RWPE2 (cell line): ENCODE results near the gene METTL26.

ENCODE experiments used
- ATAC-seq: fragments of 200-7000 bp; cut with Tn5 transposase; 3 replicates; pipeline ENCODE4 v1.9.1; 2021; ENCODE audit warnings: low read depth
- DNase-seq: peaks from one replicate; pipeline ENCODE4 v3.0.0-alpha.2; 2020; ENCODE audit warnings: low spot score
- H3K27ac ChIP-seq: fragments of 450-650 bp; 2 replicates; pipeline ENCODE4 v1.5.1; 2017; ENCODE audit warnings: mild to moderate bottlenecking; ENCODE audit not compliant: poor library complexity, severe bottlenecking
- H3K27me3 ChIP-seq: fragments of 250-450 bp; sonication (Bioruptor Pico); 2 replicates; pipeline ENCODE4 v1.5.1; 2021; ENCODE audit warnings: mild to moderate bottlenecking, moderate library complexity; ENCODE audit not compliant: insufficient read depth, poor library complexity, severe bottlenecking
- H3K36me3 ChIP-seq: fragments of 250-450 bp; sonication (Bioruptor Pico); 2 replicates; pipeline ENCODE4 v1.5.1; 2020; ENCODE audit warnings: low read depth, mild to moderate bottlenecking, moderate library complexity
- H3K4me1 ChIP-seq: fragments of 250-450 bp; sonication (Bioruptor Pico); 2 replicates; pipeline ENCODE4 v1.5.1; 2021; ENCODE audit warnings: mild to moderate bottlenecking, moderate library complexity; ENCODE audit not compliant: insufficient read depth, poor library complexity, severe bottlenecking
- H3K4me3 ChIP-seq: fragments of 250-450 bp; sonication (Bioruptor Pico); 2 replicates; pipeline ENCODE4 v1.5.1; 2021; ENCODE audit warnings: mild to moderate bottlenecking, moderate library complexity; ENCODE audit not compliant: severe bottlenecking
- H3K9me3 ChIP-seq: fragments of 250-450 bp; sonication (Bioruptor Pico); 2 replicates; pipeline ENCODE4 v1.5.1; 2021; ENCODE audit warnings: mild to moderate bottlenecking, moderate library complexity; ENCODE audit not compliant: severe bottlenecking
- CTCF ChIP-seq: fragments of 450-650 bp; IDR thresholded peaks from one replicate; pipeline ENCODE4 v1.5.1; 2017; ENCODE audit warnings: mild to moderate bottlenecking, moderate library complexity; ENCODE audit not compliant: poor library complexity, severe bottlenecking

METTL26 gene

GRCh38 chr16:625977-626765 lies 9.9 kb downstream of the METTL26 start:
- H3K27ac ChIP-seq, result peak overlapping the region; percentile 23
- no peaks in the 10 kb centered on the region for H3K27me3 ChIP-seq
- H3K4me3 ChIP-seq, result no peak overlapping the region
- H3K9me3 ChIP-seq, result no peaks in the 10 kb centered on the region
- ATAC-seq, result no peak
- peak; percentile 47 for DNase-seq
- H3K4me1 ChIP-seq, result peaks cover 27% of the 10 kb centered on the region
- TF ChIP-seq CTCF, result no peak
- peaks cover 10% of the 10 kb centered on the region for H3K36me3 ChIP-seq

- no peak for TF ChIP-seq CTCF
- Histone ChIP-seq H3K27ac (no peak overlapping the region), H3K9me3 (no peaks in the 10 kb centered on the region), H3K27me3 (no peaks in the 10 kb centered on the region), H3K4me3 (no peak overlapping the region), H3K36me3 (peaks cover 10% of the 10 kb centered on the region), H3K4me1 (peaks cover 24% of the 10 kb centered on the region)
- DNase-seq, result peak; percentile 65
- ATAC-seq, result no peak
Measured at GRCh38 chr16:625117-625976, 10.8 kb downstream of the METTL26 start.

GRCh38 chr16:624526-625070 lies 11.5 kb downstream of the METTL26 start:
- ATAC-seq, result no peak
- H3K9me3 ChIP-seq, result no peaks in the 10 kb centered on the region
- DNase-seq, result no peak
- no peak overlapping the region for H3K4me3 ChIP-seq
- no peaks in the 10 kb centered on the region for H3K27me3 ChIP-seq
- no peak for TF ChIP-seq CTCF
- peaks cover 24% of the 10 kb centered on the region for H3K4me1 ChIP-seq
- H3K36me3 ChIP-seq, result peaks cover 10% of the 10 kb centered on the region
- no peak overlapping the region for H3K27ac ChIP-seq

- DNase-seq, result no peak
- H3K4me3 ChIP-seq, result no peak overlapping the region
- no peaks in the 10 kb centered on the region for H3K27me3 ChIP-seq
- peaks cover 24% of the 10 kb centered on the region for H3K4me1 ChIP-seq
- H3K9me3 ChIP-seq, result no peaks in the 10 kb centered on the region
- no peak for TF ChIP-seq CTCF
- peaks cover 10% of the 10 kb centered on the region for H3K36me3 ChIP-seq
- peak overlapping the region; percentile 48 for H3K27ac ChIP-seq
- no peak for ATAC-seq
Measured at GRCh38 chr16:622920-623280, 13.2 kb downstream of the METTL26 start.
